Stimulated activated CD8-positive, alpha-beta memory T cell treated with anti-CD3 and anti-CD28 coated beads, Interleukin-7, amount 100 ng/mL, for 48 hours (primary cell): ENCODE measurements around the gene ERICH6.

Experiments used
- DNase-seq, 2 donors: peaks; one replicate each; pipeline ENCODE4 v3.0.0-alpha.2; 2020; ENCODE audit warnings: low read depth in 1 of 2; ENCODE audit errors: extremely low read depth in 1 of 2

The ERICH6 gene

DNA sequence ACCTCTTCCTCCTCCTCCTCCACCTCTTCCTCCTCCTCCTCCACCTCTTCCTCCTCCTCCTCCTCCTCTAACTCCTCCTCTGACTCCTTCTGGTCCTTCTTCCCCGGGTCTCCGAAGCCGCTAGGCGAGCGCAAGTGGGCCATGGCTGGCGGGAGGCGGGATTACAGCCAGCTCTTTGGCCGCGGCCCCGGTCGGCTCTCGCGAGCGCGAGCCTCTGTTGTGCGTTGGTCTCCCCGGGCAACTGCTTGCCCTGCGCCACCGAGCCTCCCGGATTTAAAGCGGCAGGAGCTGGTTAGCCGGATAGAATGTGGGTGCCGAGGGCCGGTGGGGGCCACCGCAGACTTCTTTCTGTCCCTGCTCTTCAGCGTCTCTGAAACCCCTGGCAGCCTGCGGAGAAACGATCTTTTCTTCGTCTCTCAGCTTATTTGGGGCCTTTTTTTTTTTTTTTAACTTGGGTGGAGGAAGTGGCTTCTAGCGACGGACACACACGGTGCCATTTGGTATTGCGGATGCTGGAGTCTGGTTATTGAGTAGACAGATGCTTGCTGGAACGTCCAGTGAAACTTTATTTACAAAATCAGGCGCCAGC lies at the start of gene ERICH6:
TSS of gene ERICH6 (minus strand) at position 165 of the 589 bp plus-strand sequence. CDS start at position 143, 22 bp downstream.
- peak; percentile 77 to 84 for DNase-seq

GRCh38 chr3:150751781-150752263 lies 48.1 kb upstream of the ERICH6 start:
- DNase-seq, result no peak

DNA sequence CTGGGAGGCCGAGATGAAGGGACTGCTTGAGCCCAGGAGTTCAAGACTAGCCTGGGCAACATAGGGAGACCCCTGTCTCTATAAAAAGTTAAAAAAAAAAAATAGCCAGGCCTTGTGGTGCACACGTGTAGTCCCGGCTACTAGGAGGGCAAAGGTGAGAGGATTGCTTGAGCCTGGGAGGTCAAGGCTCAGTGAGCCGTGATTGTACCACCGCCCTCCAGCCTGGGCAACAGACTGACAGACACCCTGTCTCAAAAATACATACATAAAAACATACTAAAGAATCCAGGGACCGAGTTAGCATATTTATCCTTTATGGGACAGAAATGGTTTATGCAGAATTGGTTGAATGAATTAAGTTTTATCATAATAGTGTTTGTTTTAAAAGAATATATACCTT lies 45.5 kb upstream of the ERICH6 start:
- DNase-seq, result no peak

- DNase-seq, result no peak
Observed at GRCh38 chr3:150748684-150749047, 44.9 kb upstream of the ERICH6 start.

GRCh38 chr3:150747886-150748683 lies 44.4 kb upstream of the ERICH6 start:
- no peak for DNase-seq

- DNase-seq, result no peak
Observed at GRCh38 chr3:150746791-150747590, 43.3 kb upstream of the ERICH6 start.

- DNase-seq, result no peak
Observed at GRCh38 chr3:150745832-150746231, 42.1 kb upstream of the ERICH6 start.

DNA sequence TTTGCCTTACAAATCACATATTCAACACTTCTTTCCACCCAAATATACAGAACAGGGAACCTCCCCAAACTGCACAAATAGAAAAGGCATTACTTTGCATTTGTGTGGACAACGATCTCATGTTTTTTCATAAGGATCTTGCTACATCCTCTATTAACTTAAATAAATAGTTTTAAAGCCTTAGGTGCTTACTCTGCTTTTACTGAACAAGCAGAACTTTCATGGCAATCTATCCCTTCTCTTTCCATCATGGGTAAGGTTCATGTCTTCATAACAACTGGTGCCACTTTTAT lies 41.1 kb upstream of the ERICH6 start:
- no peak for DNase-seq

- DNase-seq, result no peak
Observed at GRCh38 chr3:150744041-150744918, 40.6 kb upstream of the ERICH6 start.

- DNase-seq, result no peak
Observed at GRCh38 chr3:150743508-150743907, 39.8 kb upstream of the ERICH6 start.

DNA sequence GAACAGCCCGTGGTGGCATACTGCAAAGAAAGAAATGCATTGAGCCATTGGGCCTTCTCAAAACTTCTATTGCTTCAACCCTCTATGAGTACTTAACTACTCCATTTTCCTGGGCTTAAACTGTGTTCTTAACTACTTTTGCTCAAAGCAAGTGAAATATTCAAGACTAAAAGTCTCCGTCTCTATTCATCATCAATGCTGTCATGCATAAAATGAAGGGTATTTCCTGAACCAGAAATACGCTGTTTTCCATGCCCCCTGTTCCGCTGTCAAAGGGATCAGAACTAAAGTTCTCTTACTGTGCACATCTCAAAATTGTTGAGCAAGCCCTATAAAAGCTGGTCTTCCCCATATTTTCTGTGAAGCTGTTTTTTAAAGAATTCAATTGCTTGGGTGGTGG lies 39.0 kb upstream of the ERICH6 start:
- no peak for DNase-seq

- DNase-seq, result no peak
Observed at GRCh38 chr3:150742141-150742523, 38.4 kb upstream of the ERICH6 start.

- DNase-seq, result no peak
Observed at GRCh38 chr3:150741497-150742140, 37.9 kb upstream of the ERICH6 start.

DNA sequence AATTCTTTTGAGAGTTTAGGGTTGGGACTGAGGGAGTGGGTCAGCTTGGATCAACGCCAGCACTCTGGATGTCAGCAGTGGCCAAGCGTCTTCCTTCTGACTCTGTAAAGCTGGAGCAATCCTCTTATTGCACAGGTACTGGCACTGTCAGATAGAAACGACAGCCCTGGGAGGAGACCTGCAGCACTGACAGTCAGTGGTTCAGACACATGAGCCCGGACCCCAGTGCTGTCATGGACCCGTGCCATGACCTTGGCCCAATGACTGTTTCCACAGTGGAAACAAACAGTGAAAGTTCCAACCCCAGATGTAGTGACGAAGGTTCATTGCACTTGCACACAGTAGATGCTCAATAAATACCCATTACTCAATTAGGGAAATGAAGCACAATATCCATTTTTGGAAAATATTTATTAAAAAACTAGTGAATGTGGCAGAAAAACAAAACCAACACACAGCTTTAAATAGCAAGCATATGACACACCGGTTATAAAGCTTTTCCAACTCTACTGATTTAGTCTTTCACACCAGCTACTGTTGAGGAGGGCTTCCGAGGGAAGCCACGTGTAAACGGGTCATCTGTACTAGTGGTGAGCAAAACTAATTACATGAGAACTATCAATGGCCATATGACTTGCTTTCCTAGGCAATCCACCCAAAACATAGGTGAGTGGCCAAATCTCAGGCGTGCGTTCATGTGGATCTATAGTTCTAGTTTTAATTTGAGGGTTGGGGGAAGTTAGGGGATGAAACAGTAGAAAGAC lies 37.2 kb upstream of the ERICH6 start:
- DNase-seq, result peak in 1 of 2 donors; percentile 47

GRCh38 chr3:150739877-150740645 lies 36.3 kb upstream of the ERICH6 start:
- no peak for DNase-seq

GRCh38 chr3:150739200-150739863 lies 35.6 kb upstream of the ERICH6 start:
- no peak for DNase-seq

GRCh38 chr3:150738688-150739087 lies 35.0 kb upstream of the ERICH6 start:
- DNase-seq, result no peak
